Measurements from ENCODE around the gene MDP1. TPM values are rescaled to one million over a fixed set of nuclear protein-coding genes. Genes with fewer than 3 reads are reported as not detected.

The MDP1 gene
- total RNA-seq, 1 experiment from 2014 or later, result 18.8 TPM

DNA sequence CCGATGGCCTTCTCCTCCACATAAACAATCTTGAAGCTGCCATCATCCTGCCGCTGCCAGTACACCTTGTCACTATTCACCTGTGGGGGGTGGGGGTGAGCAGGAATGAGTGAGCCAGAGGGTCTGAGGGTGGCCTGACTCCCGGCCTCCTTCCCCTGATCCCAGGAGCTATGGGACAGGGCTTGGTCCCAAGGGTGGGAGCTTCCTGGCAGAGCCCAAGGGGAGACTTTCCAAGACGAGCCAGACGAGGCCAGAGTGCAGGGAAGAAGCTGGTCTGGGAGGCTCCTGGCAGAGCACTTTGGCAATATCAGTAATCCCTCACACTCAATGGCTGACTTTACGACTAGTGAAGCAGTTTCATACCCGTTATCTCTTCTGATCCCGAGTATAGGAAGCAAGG is 39.6 kb upstream of the MDP1 start:
- Histone ChIP-seq H2BK120ac (ENCODE audit: low read depth, low read length, poor library complexity, severe bottlenecking) (no peak overlapping the region), H3K79me1 (ENCODE audit: insufficient read depth, low read depth, low read length, poor library complexity, severe bottlenecking) (no peaks in the 10 kb centered on the region), H4K20me1 (ENCODE audit: control insufficient read depth, insufficient read depth, insufficient read length) (no peaks in the 10 kb centered on the region)

More for the DNA sequence above, 39.6 kb upstream of the MDP1 start:
- no CpG with 5 or more reads among the region's 8 CpGs for WGBS (ENCODE audit: extremely low coverage, insufficient read length, low lambda C conversion rate)
- H2BK15ac ChIP-seq (ENCODE audit: low read depth, low read length), result no peak overlapping the region
- H4K91ac ChIP-seq (ENCODE audit: insufficient read length, low read depth, low read length), result no peak overlapping the region
- no peaks in the 10 kb centered on the region for H3K36me3 Mint-ChIP-seq (ENCODE audit: insufficient read depth in 1 of 3, low read depth in 3 of 3)
- H3K14ac ChIP-seq (ENCODE audit: insufficient read depth, low read length), result no peak overlapping the region
- no peaks in the 10 kb centered on the region for H3K9me3 ChIP-seq (ENCODE audit: control insufficient read depth, low read depth, low read length)
- no peak for DNase-seq
- H2AFZ ChIP-seq (ENCODE audit: low read length), result no peak overlapping the region
- no peak overlapping the region for H4K8ac ChIP-seq (replicated peaks; ENCODE audit: insufficient read length, low read depth, low read length)
- no peaks in the 10 kb centered on the region for H3K79me2 ChIP-seq (ENCODE audit: insufficient read depth, low read length)
- H3K23me2 ChIP-seq (ENCODE audit: insufficient read length, low read depth, low read length, poor library complexity, severe bottlenecking), result no peaks in the 10 kb centered on the region
- no peak overlapping the region for H3K18ac ChIP-seq (ENCODE audit: insufficient read length, low read depth, low read length)
- H3K27ac ChIP-seq (ENCODE audit: insufficient read length, low read depth, low read length), result no peak overlapping the region
- H2AK5ac ChIP-seq (ENCODE audit: insufficient read length, low read length), result no peak overlapping the region
- H3K4me3 Mint-ChIP-seq, result no peak overlapping the region
- H3K9ac ChIP-seq (ENCODE audit: extremely low read depth, insufficient read length, low read length), result no peak overlapping the region
- H4K5ac ChIP-seq (ENCODE audit: insufficient read length, low read depth, low read length), result no peak overlapping the region
- H3T11ph ChIP-seq (ENCODE audit: low read length), result no peak overlapping the region
- TF ChIP-seq, protein P1, sequence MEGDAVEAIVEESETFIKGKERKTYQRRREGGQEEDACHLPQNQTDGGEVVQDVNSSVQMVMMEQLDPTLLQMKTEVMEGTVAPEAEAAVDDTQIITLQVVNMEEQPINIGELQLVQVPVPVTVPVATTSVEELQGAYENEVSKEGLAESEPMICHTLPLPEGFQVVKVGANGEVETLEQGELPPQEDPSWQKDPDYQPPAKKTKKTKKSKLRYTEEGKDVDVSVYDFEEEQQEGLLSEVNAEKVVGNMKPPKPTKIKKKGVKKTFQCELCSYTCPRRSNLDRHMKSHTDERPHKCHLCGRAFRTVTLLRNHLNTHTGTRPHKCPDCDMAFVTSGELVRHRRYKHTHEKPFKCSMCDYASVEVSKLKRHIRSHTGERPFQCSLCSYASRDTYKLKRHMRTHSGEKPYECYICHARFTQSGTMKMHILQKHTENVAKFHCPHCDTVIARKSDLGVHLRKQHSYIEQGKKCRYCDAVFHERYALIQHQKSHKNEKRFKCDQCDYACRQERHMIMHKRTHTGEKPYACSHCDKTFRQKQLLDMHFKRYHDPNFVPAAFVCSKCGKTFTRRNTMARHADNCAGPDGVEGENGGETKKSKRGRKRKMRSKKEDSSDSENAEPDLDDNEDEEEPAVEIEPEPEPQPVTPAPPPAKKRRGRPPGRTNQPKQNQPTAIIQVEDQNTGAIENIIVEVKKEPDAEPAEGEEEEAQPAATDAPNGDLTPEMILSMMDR (conservative IDR thresholded peaks at IDR 0.05), result no peak
- H3K23ac ChIP-seq (ENCODE audit: insufficient read length, low read depth, low read length), result no peak overlapping the region
- H3K4me1 ChIP-seq (ENCODE audit: insufficient read depth, low read length), result no peaks in the 10 kb centered on the region
- H2BK5ac ChIP-seq (ENCODE audit: insufficient read length, low read length), result no peak overlapping the region
- no peaks in the 10 kb centered on the region for H3K9me3 Mint-ChIP-seq
- no peaks in the 10 kb centered on the region; the same call in none of the 2 replicates for H3K27me3 Mint-ChIP-seq (ENCODE audit: low read depth)
- H3K4ac ChIP-seq (ENCODE audit: low read depth, low read length), result no peak overlapping the region
- no peak overlapping the region for H2BK20ac ChIP-seq (ENCODE audit: low read depth, low read length, poor library complexity, severe bottlenecking)
- H3K27ac Mint-ChIP-seq, result peak overlapping the region in 2 of 3 experiments; percentile 44 to 65; a peak in 2 of 7 replicates
- H2BK12ac ChIP-seq (ENCODE audit: insufficient read length, low read depth, low read length), result no peak overlapping the region
- H3K27me3 ChIP-seq (ENCODE audit: insufficient read depth, low read length), result no peaks in the 10 kb centered on the region
- H3K4me2 ChIP-seq (ENCODE audit: insufficient read depth, insufficient read length, low read length), result no peak overlapping the region
- H3K4me1 Mint-ChIP-seq, result no peaks in the 10 kb centered on the region; a peak in 1 of 4 replicates
- H3K56ac ChIP-seq (ENCODE audit: insufficient read length, low read depth, low read length), result no peak overlapping the region
